IMR-90 (cell line): ENCODE measurements around the gene ADAM33. TPM values are rescaled to one million over a fixed set of nuclear protein-coding genes. Genes with fewer than 3 reads are reported as not detected.

Experiments used
- ATAC-seq: fragments of 200-7000 bp; cut with Tn5 transposase; 2 replicates; pipeline ENCODE4 v1.9.1; 2020; ENCODE audit warnings: low read depth, mild to moderate bottlenecking, moderate library complexity
- BruUV-seq: library from RNA; stranded (reverse); fragments of 400-500 nt; replicated peaks from 2 replicates; lab custom pipeline; 2021; lab: Mats Ljungman, UMichigan
- CTCF ChIA-PET: fragments of 300-600 bp; formaldehyde crosslinking; extraction: SDS; loops from one replicate; lab custom pipeline; 2021; ENCODE audit warnings: antibody characterized with exemption; lab: Yijun Ruan, JAX
- POLR2A ChIA-PET: fragments of 300-600 bp; sonication (Branson Sonifier 250); formaldehyde crosslinking; loops from one replicate; lab custom pipeline; 2022; ENCODE audit warnings: antibody characterized with exemption; ENCODE audit not compliant: unreplicated experiment; lab: Charles Lee
- DNase-seq: peaks from one replicate; pipeline ENCODE4 v3.0.0; 2013
- H2AFZ ChIP-seq: replicated peaks from 2 replicates; pipeline ENCODE3; 2013; ENCODE audit warnings: low read length, mild to moderate bottlenecking; ENCODE audit not compliant: poor library complexity
- H2AK5ac ChIP-seq: 2 replicates; pipeline ENCODE4 v1.6.1; 2013; ENCODE audit warnings: low read depth, low read length, inconsistent platforms
- H2AK9ac ChIP-seq: replicated peaks from 2 replicates; pipeline ENCODE3; 2013; ENCODE audit warnings: mild to moderate bottlenecking, low read depth, low read length, moderate library complexity; ENCODE audit not compliant: poor library complexity
- H2BK120ac ChIP-seq: 2 replicates; pipeline ENCODE4 v1.6.1; 2013; ENCODE audit warnings: low read depth, low read length, inconsistent platforms
- H2BK15ac ChIP-seq: 3 replicates; pipeline ENCODE4 v1.6.1; 2013; ENCODE audit warnings: low read depth, low read length, inconsistent platforms
- H2BK20ac ChIP-seq: 2 replicates; pipeline ENCODE4 v1.6.1; 2013; ENCODE audit warnings: low read depth, mild to moderate bottlenecking, inconsistent platforms, low read length, moderate library complexity
- H2BK5ac ChIP-seq: 2 replicates; pipeline ENCODE4 v1.6.1; 2013; ENCODE audit warnings: mild to moderate bottlenecking, low read depth, low read length, inconsistent platforms; ENCODE audit not compliant: poor library complexity, severe bottlenecking
- H3K14ac ChIP-seq: replicated peaks from 2 replicates; pipeline ENCODE4 v1.6.1; 2013; ENCODE audit warnings: low read depth, low read length, inconsistent platforms
- H3K18ac ChIP-seq: 2 replicates; pipeline ENCODE4 v1.6.1; 2013; ENCODE audit warnings: low read depth, low read length, control low read depth
- H3K23ac ChIP-seq: 2 replicates; pipeline ENCODE4 v1.6.1; 2013; ENCODE audit warnings: low read depth, low read length, inconsistent platforms
- H3K27ac ChIP-seq: 2 replicates; pipeline ENCODE4 v1.5.1; 2013; ENCODE audit warnings: mild to moderate bottlenecking, control low read depth, low read length; ENCODE audit not compliant: insufficient read depth
- H3K27me3 ChIP-seq: 2 replicates; pipeline ENCODE4 v1.6.1; 2013; ENCODE audit warnings: low read length; ENCODE audit not compliant: control insufficient read depth, insufficient read depth
- H3K36me3 ChIP-seq: 2 replicates; pipeline ENCODE4 v1.6.1; 2013; ENCODE audit warnings: low read length, mixed read lengths; ENCODE audit not compliant: control insufficient read depth, insufficient read depth
- H3K4ac ChIP-seq: 2 replicates; pipeline ENCODE4 v1.6.1; 2013; ENCODE audit warnings: low read depth, low read length, inconsistent platforms
- H3K4me1 ChIP-seq: 2 replicates; pipeline ENCODE4 v1.6.1; 2013; ENCODE audit warnings: low read length, mixed read lengths; ENCODE audit not compliant: control insufficient read depth, insufficient read depth
- H3K4me2 ChIP-seq: 2 replicates; pipeline ENCODE4 v1.6.1; 2013; ENCODE audit warnings: low read depth, mild to moderate bottlenecking, control low read depth, low read length, moderate library complexity
- H3K4me3 ChIP-seq: 2 replicates; pipeline ENCODE4 v1.5.1; 2013; ENCODE audit warnings: low read depth, mild to moderate bottlenecking, control low read depth, low read length, moderate library complexity; ENCODE audit not compliant: insufficient read depth
- H3K56ac ChIP-seq: 2 replicates; pipeline ENCODE4 v1.6.1; 2013; ENCODE audit warnings: low read length, inconsistent platforms; ENCODE audit not compliant: insufficient read depth; ENCODE audit errors: extremely low read depth
- H3K79me1 ChIP-seq, 2 experiments: 2 replicates each; pipeline ENCODE4 v1.6.1; 2013; ENCODE audit warnings: low read length in 2 of 2, inconsistent platforms in 1 of 2, low read depth in 1 of 2
- H3K9ac ChIP-seq: 2 replicates; pipeline ENCODE4 v1.6.1; 2013; ENCODE audit warnings: low read depth, low read length, control low read depth
- H3K9me1 ChIP-seq: 2 replicates; pipeline ENCODE4 v1.6.1; 2013; ENCODE audit warnings: low read length, inconsistent platforms; ENCODE audit not compliant: insufficient read depth
- H3K9me3 ChIP-seq: 2 replicates; pipeline ENCODE4 v1.6.1; 2013; ENCODE audit warnings: low read length; ENCODE audit not compliant: control insufficient read depth, insufficient read depth
- H4K20me1 ChIP-seq: 2 replicates; pipeline ENCODE4 v1.6.1; 2013; ENCODE audit warnings: low read length, inconsistent platforms; ENCODE audit not compliant: insufficient read depth
- H4K5ac ChIP-seq: 2 replicates; pipeline ENCODE4 v1.6.1; 2013; ENCODE audit warnings: mild to moderate bottlenecking, low read depth, low read length, control low read depth
- H4K8ac ChIP-seq, 2 experiments: 2 replicates each; pipeline ENCODE4 v1.6.1; 2013; ENCODE audit warnings: low read depth in 2 of 2, low read length in 2 of 2, control low read depth in 1 of 2, inconsistent platforms in 1 of 2
- H4K91ac ChIP-seq: 2 replicates; pipeline ENCODE4 v1.6.1; 2013; ENCODE audit warnings: low read depth, low read length, inconsistent platforms; ENCODE audit not compliant: insufficient read depth
- CEBPB ChIP-seq: IDR thresholded peaks from 2 replicates; pipeline ENCODE4 v1.6.1; 2012; ENCODE audit warnings: low read depth, low read length, improper control_type of control experiment
- MAFK ChIP-seq: IDR thresholded peaks from 2 replicates; pipeline ENCODE4 v1.6.1; 2012; ENCODE audit warnings: low read depth, low read length, improper control_type of control experiment
- NFE2L2 ChIP-seq: fragments of 150-350 bp; IDR thresholded peaks from 2 replicates; pipeline ENCODE4 v1.6.1; 2016; ENCODE audit warnings: low read depth, mild to moderate bottlenecking, low read length
- POLR2A ChIP-seq: IDR thresholded peaks from 2 replicates; pipeline ENCODE4 v1.6.1; 2012; ENCODE audit warnings: mild to moderate bottlenecking, low read depth, low read length
- RAD21 ChIP-seq: IDR thresholded peaks from 2 replicates; pipeline ENCODE4 v1.6.1; 2012; ENCODE audit warnings: low read length, improper control_type of control experiment
- SMC3 ChIP-seq: fragments of 150-350 bp; IDR thresholded peaks from 2 replicates; pipeline ENCODE4 v1.6.1; 2016; ENCODE audit warnings: low read depth, mild to moderate bottlenecking, antibody characterized with exemption, low read length, moderate library complexity
- WGBS, 2 experiments: methylation state at CpG; one replicate each; pipeline versions ENCODE4 v1.1.5 to v1.1.7; 2013; ENCODE audit warnings: missing lambda C conversion rate in 2 of 2; ENCODE audit not compliant: insufficient read length in 1 of 2; ENCODE audit errors: extremely low coverage in 2 of 2; 5-methylcytosine and 5-hydroxymethylcytosine counted together
- dilution Hi-C: fragments of 300-500 bp; cut with HindIII; formaldehyde crosslinking; loops from one replicate; pipeline ENCODE4 v1.14.3; 2018; ENCODE audit warnings: low sequenced_read_pairs; ENCODE audit not compliant: unreplicated experiment
- in situ Hi-C: fragments of 300-500 bp; cut with MboI; formaldehyde crosslinking; loops from 3 replicates; pipeline ENCODE4 v1.14.3; 2019; ENCODE audit warnings: low sequenced_read_pairs, inconsistent platforms, mixed read lengths
- intact Hi-C: fragments of 100-400 bp; cut with micrococcal nuclease; formaldehyde crosslinking; loops from 2 replicates; pipeline ENCODE4 v1.10.0; 2022
- polyA plus RNA-seq, 3 experiments: library from polyadenylated mRNA; depleted of rRNA; stranded (reverse); fragments of >200 nt; gene quantifications; 2 replicates each; pipeline ENCODE4 v1.2.3, GENCODE V29; 2012; ENCODE audit warnings: low replicate concordance in 1 of 3
- total RNA-seq: library from RNA; depleted of rRNA; stranded (reverse); fragments of >200 nt; gene quantifications from 2 replicates; pipeline ENCODE4 v1.2.3, GENCODE V29; 2012

Gene ADAM33
- total and polyA plus RNA-seq, 2 of the 4 experiments (the other 2 are of a cell fraction): 0.18 to 1.7 TPM

DNA sequence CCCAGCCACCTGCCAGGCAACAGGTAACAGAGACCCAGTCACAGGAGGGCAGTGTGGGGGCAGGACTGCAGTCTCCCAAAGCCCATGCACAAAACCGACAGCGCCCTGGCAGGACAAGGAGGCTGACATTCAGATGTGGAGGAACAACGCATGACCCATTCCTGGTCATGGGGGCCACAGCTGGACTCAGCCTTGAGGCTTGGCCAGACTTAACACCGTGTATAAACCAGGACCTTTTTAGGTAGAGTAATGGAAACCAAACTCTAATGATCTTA lies 26.7 kb downstream of the ADAM33 start:
- in situ Hi-C loops: no loop called here
- Histone ChIP-seq H3K27ac (no peak overlapping the region), H4K20me1 (no peaks in the 10 kb centered on the region), H2BK120ac (no peak overlapping the region), H2AFZ (no peak overlapping the region), H4K8ac (no peak overlapping the region), H3K4me3 (no peak overlapping the region), H3K4me2 (no peak overlapping the region), H2BK20ac (no peak overlapping the region), H4K5ac (no peak overlapping the region), H3K14ac (no peak overlapping the region), H2AK5ac (no peak overlapping the region), H3K56ac (no peak overlapping the region), H3K4ac (no peak overlapping the region), H3K9me1 (peaks cover 7% of the 10 kb centered on the region; the same call in 1 of the 2 replicates), H2AK9ac (no peak overlapping the region), H3K9ac (no peak overlapping the region), H3K9me3 (peaks cover 5% of the 10 kb centered on the region; the same call in 1 of the 2 replicates), H3K23ac (no peak overlapping the region), H3K4me1 (no peaks in the 10 kb centered on the region), H2BK15ac (no peak overlapping the region), H3K79me1 (no peaks in the 10 kb centered on the region), H3K36me3 (no peaks in the 10 kb centered on the region), H2BK5ac (no peak overlapping the region), H3K27me3 (peaks cover 26% of the 10 kb centered on the region), H4K91ac (no peak overlapping the region), H3K18ac (no peak overlapping the region)
- WGBS, 2 experiments: 96% methylated on average over 3 of the region's 4 CpGs; no CpG with 5 or more reads in 1 of the 2 experiments
- ChIA-PET POLR2A (no interaction called here), CTCF (no interaction called here)
- TF ChIP-seq RAD21 (no peak), SMC3 (no peak), POLR2A (no peak), CEBPB (no peak), MAFK (no peak), NFE2L2 (no peak)
- BruUV-seq: no TSS peak
- intact Hi-C loops: no loop called here
- DNase-seq (no peak), ATAC-seq (no peak)
- dilution Hi-C loops: no loop called here
